Osteocyte (in vitro differentiated cells): ENCODE measurements around the gene NRXN3. TPM values are rescaled to one million over a fixed set of nuclear protein-coding genes. Genes with fewer than 3 reads are reported as not detected.

Experiments used
- DNase-seq: peaks from one replicate; pipeline ENCODE4 v3.0.0; 2021; ENCODE audit warnings: mixed read lengths; ENCODE audit not compliant: unreplicated experiment; ENCODE audit errors: extremely low spot score
- H3K27ac Mint-ChIP-seq: one replicate; pipeline ENCODE4 v1.8.0; 2021; ENCODE audit warnings: mild to moderate bottlenecking, mixed read lengths; ENCODE audit not compliant: unreplicated experiment
- H3K27me3 Mint-ChIP-seq: one replicate; pipeline ENCODE4 v1.8.0; 2021; ENCODE audit warnings: mixed read lengths; ENCODE audit not compliant: unreplicated experiment
- H3K36me3 Mint-ChIP-seq: one replicate; pipeline ENCODE4 v1.8.0; 2021; ENCODE audit warnings: mixed read lengths; ENCODE audit not compliant: unreplicated experiment
- H3K4me1 Mint-ChIP-seq: one replicate; pipeline ENCODE4 v1.8.0; 2021; ENCODE audit warnings: mixed read lengths; ENCODE audit not compliant: unreplicated experiment
- H3K4me3 Mint-ChIP-seq: one replicate; pipeline ENCODE4 v1.8.0; 2021; ENCODE audit warnings: mild to moderate bottlenecking, moderate library complexity, mixed read lengths; ENCODE audit not compliant: unreplicated experiment
- H3K9me3 Mint-ChIP-seq: one replicate; pipeline ENCODE4 v1.8.0; 2021; ENCODE audit warnings: mixed read lengths; ENCODE audit not compliant: unreplicated experiment
- CTCF ChIP-seq: fragments of 200-600 bp; sonication (generic); IDR thresholded peaks from 2 replicates; pipeline ENCODE4 v1.5.0; 2021; ENCODE audit warnings: antibody characterized with exemption, mild to moderate bottlenecking, moderate library complexity
- total RNA-seq: library from RNA; stranded (reverse); gene quantifications from 2 replicates; pipeline ENCODE4 v1.2.1, GENCODE V29; 2021

The NRXN3 gene
- total RNA-seq, 1 donor from 2014 or later, result 26.5 TPM

- H3K4me1 Mint-ChIP-seq, result no peaks in the 10 kb centered on the region
These were observed 37.2 kb downstream of the NRXN3 start for GRCh38 chr14:78207414-78207813.

DNA sequence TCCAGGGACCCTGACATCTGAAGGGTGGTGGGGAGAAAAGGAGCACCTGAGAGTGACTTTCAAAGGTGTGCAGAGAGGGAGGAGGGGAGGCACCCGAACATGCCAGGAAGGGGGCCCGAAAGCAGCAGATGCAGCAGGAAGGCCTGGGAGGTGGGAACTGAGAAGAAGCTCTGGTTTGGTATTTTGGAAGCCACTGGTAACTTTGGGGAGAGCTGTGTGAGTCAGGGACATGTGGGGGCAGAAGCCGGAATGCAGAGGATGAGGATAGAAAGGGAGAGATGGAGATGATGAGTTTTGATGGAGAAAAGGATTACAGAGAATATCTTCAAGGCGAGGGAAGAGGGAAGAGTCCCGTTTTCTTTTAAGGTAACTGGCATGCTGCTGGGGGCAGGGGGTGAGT is 50.1 kb downstream of the NRXN3 start:
- Mint-ChIP-seq H3K4me1 (no peaks in the 10 kb centered on the region), H3K27me3 (no peaks in the 10 kb centered on the region), H3K27ac (no peak overlapping the region), H3K36me3 (no peaks in the 10 kb centered on the region), H3K9me3 (peaks cover 8% of the 10 kb centered on the region), H3K4me3 (no peak overlapping the region)
- TF ChIP-seq CTCF, result no peak
- DNase-seq, result no peak

More at GRCh38 chr14:78207414-78207813, 37.2 kb downstream of the NRXN3 start:
- no peak for TF ChIP-seq CTCF
- Mint-ChIP-seq H3K36me3 (no peaks in the 10 kb centered on the region), H3K27me3 (no peaks in the 10 kb centered on the region), H3K27ac (no peak overlapping the region), H3K9me3 (peaks cover 26% of the 10 kb centered on the region), H3K4me3 (no peak overlapping the region)
- no peak for DNase-seq

GRCh38 chr14:78222746-78223145 is 52.6 kb downstream of the NRXN3 start:
- DNase-seq, result no peak
- peaks cover 15% of the 10 kb centered on the region for H3K9me3 Mint-ChIP-seq
- H3K27ac Mint-ChIP-seq, result no peak overlapping the region
- no peak for TF ChIP-seq CTCF
- H3K4me1 Mint-ChIP-seq, result no peaks in the 10 kb centered on the region
- no peaks in the 10 kb centered on the region for H3K27me3 Mint-ChIP-seq
- no peaks in the 10 kb centered on the region for H3K36me3 Mint-ChIP-seq
- H3K4me3 Mint-ChIP-seq, result no peak overlapping the region

GRCh38 chr14:78227248-78228077 is 57.3 kb downstream of the NRXN3 start:
- DNase-seq, result no peak
- Mint-ChIP-seq H3K4me1 (no peaks in the 10 kb centered on the region), H3K9me3 (peaks cover 16% of the 10 kb centered on the region), H3K4me3 (no peak overlapping the region), H3K27me3 (no peaks in the 10 kb centered on the region), H3K36me3 (no peaks in the 10 kb centered on the region), H3K27ac (no peak overlapping the region)
- TF ChIP-seq CTCF, result no peak

DNA sequence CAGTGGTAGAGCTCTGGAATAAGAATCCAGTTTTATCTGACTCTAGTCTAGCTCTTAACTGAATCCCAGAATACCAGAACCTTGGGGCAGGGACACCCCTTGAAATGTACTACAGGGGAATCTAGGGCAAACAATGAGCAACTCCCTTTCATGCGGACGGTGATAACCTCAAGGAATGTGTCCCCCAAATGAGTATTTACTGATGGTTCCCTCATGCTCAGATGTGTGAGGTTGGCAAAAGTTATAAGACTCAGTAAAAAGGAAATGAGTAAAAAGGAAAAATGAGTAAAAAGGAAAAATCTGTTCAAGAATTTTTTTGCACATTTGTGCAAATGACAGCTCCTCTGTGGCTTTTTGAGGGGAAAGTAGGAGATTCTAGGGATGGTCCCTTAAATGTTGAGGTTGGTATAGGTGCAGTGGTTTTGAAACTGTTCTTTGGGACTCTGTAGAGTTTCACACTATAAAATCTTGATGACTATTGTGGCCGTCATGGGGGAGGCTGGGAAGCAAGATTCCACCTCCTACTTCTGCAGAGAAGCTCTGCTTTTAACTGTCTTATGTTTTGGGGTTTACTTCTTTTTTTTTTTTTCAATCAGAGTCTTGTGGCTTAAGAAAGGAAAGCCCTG is 58.6 kb downstream of the NRXN3 start:
- no peak for DNase-seq
- TF ChIP-seq CTCF, result no peak
- H3K36me3 Mint-ChIP-seq, result no peaks in the 10 kb centered on the region
- H3K4me3 Mint-ChIP-seq, result no peak overlapping the region
- H3K9me3 Mint-ChIP-seq, result peaks cover 9% of the 10 kb centered on the region
- no peak overlapping the region for H3K27ac Mint-ChIP-seq
- H3K4me1 Mint-ChIP-seq, result no peaks in the 10 kb centered on the region
- H3K27me3 Mint-ChIP-seq, result no peaks in the 10 kb centered on the region
